CD14-positive monocyte (primary cell): Measurements from ENCODE around the gene CENPQ. TPM values are rescaled to one million over a fixed set of nuclear protein-coding genes. Genes with fewer than 3 reads are reported as not detected.

Source experiments
- DNase-seq, 3 donors: peaks; one replicate each; pipeline ENCODE4 v3.0.0-alpha.2; 2011 to 2022
- H2AFZ ChIP-seq: 2 replicates; pipeline ENCODE4 v1.6.0; 2012; ENCODE audit warnings: mild to moderate bottlenecking, low read depth, low read length, inconsistent platforms; ENCODE audit not compliant: insufficient read depth, poor library complexity, severe bottlenecking
- H3K27ac ChIP-seq, 2 donors: 1 replicate in 1 of 2; 2 replicates in 1 of 2; pipeline ENCODE4 v1.5.1; 2012 to 2013; ENCODE audit warnings: low read length in 2 of 2, control low read depth in 1 of 2, inconsistent platforms in 1 of 2, low read depth in 1 of 2, mild to moderate bottlenecking in 1 of 2
- H3K27me3 ChIP-seq, 2 donors: one replicate each; pipeline versions ENCODE4 v1.6.0 to v1.6.1; 2011 to 2013; ENCODE audit warnings: low read length in 2 of 2; ENCODE audit not compliant: control insufficient read depth in 2 of 2, insufficient read depth in 2 of 2
- H3K36me3 ChIP-seq, 2 donors: replicated peaks in 1 of 2; 1 replicate in 1 of 2; 2 replicates in 1 of 2; pipeline versions ENCODE4 v1.5.1 to v1.6.1; 2012 to 2013; ENCODE audit warnings: low read length in 2 of 2, control low read depth in 1 of 2, inconsistent platforms in 1 of 2, mild to moderate bottlenecking in 1 of 2; ENCODE audit not compliant: insufficient read depth in 2 of 2, control insufficient read depth in 1 of 2
- H3K4me1 ChIP-seq, 2 donors: 1 replicate in 1 of 2; 2 replicates in 1 of 2; pipeline versions ENCODE4 v1.5.1 to v1.6.1; 2012 to 2013; ENCODE audit warnings: low read length in 2 of 2, control low read depth in 1 of 2, inconsistent platforms in 1 of 2, mild to moderate bottlenecking in 1 of 2, moderate library complexity in 1 of 2; ENCODE audit not compliant: insufficient read depth in 2 of 2, control insufficient read depth in 1 of 2
- H3K4me2 ChIP-seq: replicated peaks from 2 replicates; pipeline ENCODE3; 2012; ENCODE audit warnings: low read length, moderate library complexity, mild to moderate bottlenecking; ENCODE audit not compliant: poor library complexity, severe bottlenecking; ENCODE audit errors: extremely low read depth
- H3K4me3 ChIP-seq, 3 experiments: fragments of 200-600 bp in 1 of 3; sonication (generic) in 1 of 3; replicated peaks in 1 of 3; 1 replicate in 2 of 3; 2 replicates in 1 of 3; pipeline ENCODE4 v1.5.1; 2011 to 2013; ENCODE audit warnings: low read length in 3 of 3, mild to moderate bottlenecking in 3 of 3, control low read depth in 2 of 3, low read depth in 2 of 3, inconsistent platforms in 1 of 3, moderate library complexity in 1 of 3
- H3K79me2 ChIP-seq: 2 replicates; pipeline ENCODE4 v1.6.0; 2012; ENCODE audit warnings: mild to moderate bottlenecking, control low read depth, inconsistent platforms, low read length, moderate library complexity; ENCODE audit not compliant: insufficient read depth
- H3K9ac ChIP-seq: 2 replicates; pipeline ENCODE4 v1.6.0; 2017; ENCODE audit warnings: low read length, mild to moderate bottlenecking; ENCODE audit not compliant: insufficient read depth, poor library complexity, severe bottlenecking
- H3K9me3 ChIP-seq, 2 donors: replicated peaks in 1 of 2; 1 replicate in 1 of 2; 2 replicates in 1 of 2; pipeline versions ENCODE4 v1.5.1 to v1.6.1; 2012 to 2013; ENCODE audit warnings: low read length in 2 of 2, control low read depth in 1 of 2; ENCODE audit not compliant: control insufficient read depth in 1 of 2, insufficient read depth in 1 of 2
- H4K20me1 ChIP-seq: 2 replicates; pipeline ENCODE4 v1.6.0; 2012; ENCODE audit warnings: mild to moderate bottlenecking, low read length, control low read depth, moderate library complexity; ENCODE audit not compliant: insufficient read depth
- H3K27ac Mint-ChIP-seq, 7 donors: one replicate each; pipeline ENCODE4 v1.8.0; 2020; ENCODE audit warnings: mild to moderate bottlenecking in 7 of 7, mixed read lengths in 7 of 7, moderate library complexity in 6 of 7, inconsistent platforms in 2 of 7
- H3K27me3 Mint-ChIP-seq, 3 donors: one replicate each; pipeline ENCODE4 v1.8.0; 2021 to 2022; ENCODE audit warnings: low read depth in 3 of 3, mild to moderate bottlenecking in 3 of 3, mixed read lengths in 3 of 3, moderate library complexity in 3 of 3, inconsistent platforms in 1 of 3
- H3K36me3 Mint-ChIP-seq, 2 donors: one replicate each; pipeline ENCODE4 v1.8.0; 2020; ENCODE audit warnings: mixed read lengths in 2 of 2, inconsistent platforms in 1 of 2, mild to moderate bottlenecking in 1 of 2
- H3K4me1 Mint-ChIP-seq: one replicate; pipeline ENCODE4 v1.8.0; 2020; ENCODE audit warnings: mild to moderate bottlenecking, mixed read lengths
- H3K4me3 Mint-ChIP-seq, 2 donors: one replicate each; pipeline ENCODE4 v1.8.0; 2020; ENCODE audit warnings: mild to moderate bottlenecking in 2 of 2, mixed read lengths in 2 of 2, moderate library complexity in 1 of 2
- H3K9me3 Mint-ChIP-seq, 7 donors: one replicate each; pipeline ENCODE4 v1.8.0; 2020 to 2022; ENCODE audit warnings: mixed read lengths in 7 of 7, mild to moderate bottlenecking in 6 of 7, moderate library complexity in 6 of 7, inconsistent platforms in 2 of 7
- CTCF ChIP-seq: fragments of 200-600 bp; IDR thresholded peaks from one replicate; pipeline ENCODE4 v1.8.0; 2022; ENCODE audit warnings: antibody characterized with exemption, mild to moderate bottlenecking
- WGBS: methylation state at CpG from one replicate; pipeline ENCODE4 v1.1.5; 2013; ENCODE audit warnings: missing lambda C conversion rate; ENCODE audit not compliant: insufficient coverage; 5-methylcytosine and 5-hydroxymethylcytosine counted together
- intact Hi-C, 2 donors: fragments of 100-400 bp; cut with micrococcal nuclease; formaldehyde crosslinking; loops; one replicate each; pipeline versions ENCODE4 v1.15.0 to v1.15.1; 2023
- polyA plus RNA-seq, 3 donors: library from polyadenylated mRNA; depleted of rRNA in 1 of 3; unstranded in 2 of 3; stranded (reverse) in 1 of 3; fragments of 300-500 nt in 2 of 3; fragments of >200 nt in 1 of 3; fragmentation: Illumina TruSeq in 2 of 3; gene quantifications; 1 replicate in 2 of 3; 2 replicates in 1 of 3; pipeline ENCODE4 v1.2.3, GENCODE V29; 2012 to 2021

Gene CENPQ
- polyA plus RNA-seq, 3 donors = 0.87 to 3.3 (median 3.0) TPM

GRCh38 chr6:49499126-49499525, 36.0 kb downstream of the CENPQ start:
- H3K27me3 ChIP-seq = no peaks in the 10 kb centered on the region
- no peak overlapping the region for H3K9ac ChIP-seq
- H3K4me1 ChIP-seq = no peaks in the 10 kb centered on the region
- Mint-ChIP-seq H3K4me1 (no peaks in the 10 kb centered on the region), H3K4me3 (no peak overlapping the region), H3K27me3 (peaks cover 0 to 2% (median 2%) of the 10 kb centered on the region in 3 donors), H3K36me3 (peaks cover 3 to 8% of the 10 kb centered on the region in 2 donors), H3K9me3 (no peaks in the 10 kb centered on the region), H3K27ac (no peak overlapping the region)
- no peak for DNase-seq
- no peak overlapping the region for H3K27ac ChIP-seq
- TF ChIP-seq CTCF = no peak
- no peak overlapping the region for H3K4me3 ChIP-seq
- intact Hi-C loops = no loop called here
- no peaks in the 10 kb centered on the region for H4K20me1 ChIP-seq
- H3K79me2 ChIP-seq = no peaks in the 10 kb centered on the region
- no peaks in the 10 kb centered on the region for H3K9me3 ChIP-seq
- H2AFZ ChIP-seq = no peak overlapping the region
- WGBS = no CpG with 5 or more reads among the region's 1 CpG
- H3K4me2 ChIP-seq = no peak overlapping the region
- peaks cover 0 to 2% of the 10 kb centered on the region in 2 donors for H3K36me3 ChIP-seq

- TF ChIP-seq CTCF = no peak
- H3K9me3 Mint-ChIP-seq = no peaks in the 10 kb centered on the region
- Histone ChIP-seq H3K4me2 (no peak within 1 kb of the TSS), H3K9me3 (no peaks in the 10 kb centered on the region), H4K20me1 (no peaks in the 10 kb centered on the region), H3K4me1 (no peaks in the 10 kb centered on the region), H3K79me2 (no peaks in the 10 kb centered on the region), H3K27me3 (no peaks in the 10 kb centered on the region), H3K27ac (no peak within 1 kb of the TSS), H3K36me3 (no peaks in the 10 kb centered on the region), H3K4me3 (no peak within 1 kb of the TSS), H3K9ac (no peak within 1 kb of the TSS), H2AFZ (no peak within 1 kb of the TSS)
- H3K4me3 Mint-ChIP-seq = no peak within 1 kb of the TSS
- no peak for DNase-seq
- no CpG with 5 or more reads among the region's 2 CpGs for WGBS
- H3K27me3 Mint-ChIP-seq = peaks cover 0 to 2% (median 2%) of the 10 kb centered on the region in 3 donors
- intact Hi-C loops = no loop called here
- H3K36me3 Mint-ChIP-seq = peaks cover 3 to 5% of the 10 kb centered on the region in 2 donors
- H3K27ac Mint-ChIP-seq = peak within 1 kb of the TSS in 1 of 7 donors; percentile 43
- no peaks in the 10 kb centered on the region for H3K4me1 Mint-ChIP-seq
These were observed 36.5 kb downstream of the CENPQ start, which contains the start of gene GLYATL3 for GRCh38 chr6:49499623-49500022. TSS of gene GLYATL3 (plus strand) at chr6:49499923. CDS start at chr6:49511991, 12,068 bp downstream.
